HepG2 (cell line): Measurements from ENCODE around the gene ZDHHC24. TPM values are rescaled to one million over a fixed set of nuclear protein-coding genes. Genes with fewer than 3 reads are reported as not detected.

Experiments
- GPN1 ChIP-seq: sonication (generic); formaldehyde crosslinking; IDR thresholded peaks from 2 replicates; pipeline ENCODE4 v1.5.1; 2020; ENCODE audit warnings: missing genetic modification reagents, borderline replicate concordance
- GTF2F1 ChIP-seq: fragments of 150-350 bp; IDR thresholded peaks from 2 replicates; pipeline ENCODE4 v1.6.1; 2014; ENCODE audit warnings: low read length
- HDAC2 ChIP-seq: sonication (generic); formaldehyde crosslinking; IDR thresholded peaks from 2 replicates; pipeline ENCODE4 v1.4.0; 2020; ENCODE audit warnings: missing genetic modification reagents
- MIER2 ChIP-seq: IDR thresholded peaks from 2 replicates; pipeline ENCODE4 v1.6.1; 2016; ENCODE audit warnings: missing biosample characterization, missing genetic modification reagents
- TCF12 ChIP-seq, 2 experiments: fragments of 450-650 bp in 1 of 2; sonication (generic) in 1 of 2; formaldehyde crosslinking in 1 of 2; IDR thresholded peaks; 2 replicates each; pipeline versions ENCODE4 v1.6.1 to v1.8.0; 2017 to 2022; ENCODE audit warnings: antibody characterized with exemption in 1 of 2, mild to moderate bottlenecking in 1 of 2, missing genetic modification reagents in 1 of 2, moderate library complexity in 1 of 2
- ZFP90 ChIP-seq: sonication (generic); formaldehyde crosslinking; IDR thresholded peaks from 2 replicates; pipeline ENCODE4 v1.8.0; 2022; ENCODE audit warnings: missing genetic modification reagents, mild to moderate bottlenecking, inconsistent platforms, borderline replicate concordance
- ZNF232 ChIP-seq: sonication (generic); formaldehyde crosslinking; IDR thresholded peaks from 2 replicates; pipeline ENCODE4 v1.4.0; 2020; ENCODE audit warnings: missing genetic modification reagents, borderline replicate concordance
- ZNF333 ChIP-seq: sonication (generic); formaldehyde crosslinking; IDR thresholded peaks from 2 replicates; pipeline ENCODE4 v1.4.0; 2020; ENCODE audit warnings: mild to moderate bottlenecking, missing genetic modification reagents, borderline replicate concordance
- ZNF749 ChIP-seq: sonication (generic); formaldehyde crosslinking; IDR thresholded peaks from 2 replicates; pipeline ENCODE4 v1.8.0; 2022; ENCODE audit warnings: mild to moderate bottlenecking, missing genetic modification reagents, moderate library complexity, borderline replicate concordance
- polyA plus RNA-seq, 8 experiments: library from polyadenylated mRNA; depleted of rRNA in 3 of 8; stranded (reverse) in 7 of 8; unstranded in 1 of 8; fragments of >200 nt; fragmentation: Illumina TruSeq in 4 of 8; extraction: Trizol in 4 of 8; gene quantifications; 2 replicates each; pipeline versions ENCODE4 v1.2.1 to v1.2.3, GENCODE V29; 2011 to 2016; ENCODE audit warnings: low read depth in 4 of 8, missing spikeins in 1 of 8, mixed read lengths in 1 of 8; ENCODE audit not compliant: insufficient read depth in 1 of 8
- total RNA-seq, 5 experiments: library from RNA; depleted of rRNA; stranded (reverse); fragments of >200 nt; fragmentation: Illumina TruSeq; extraction: Trizol; gene quantifications; 2 replicates each; pipeline ENCODE4 v1.2.3, GENCODE V29; 2016; ENCODE audit warnings: low read depth in 1 of 5
- TF ChIP-seq, protein P1 (sequence below): sonication (generic); formaldehyde crosslinking; IDR thresholded peaks from one replicate; pipeline ENCODE4 v1.5.1; 2020; ENCODE audit warnings: mild to moderate bottlenecking, missing genetic modification reagents; ENCODE audit errors: not compliant biosample characterization
- TF ChIP-seq, protein P2 (sequence below): sonication (generic); formaldehyde crosslinking; IDR thresholded peaks from 2 replicates; pipeline ENCODE4 v1.8.0; 2022; ENCODE audit warnings: mild to moderate bottlenecking, missing genetic modification reagents
- TF ChIP-seq, protein P3 (sequence below): sonication (generic); formaldehyde crosslinking; IDR thresholded peaks from 2 replicates; pipeline ENCODE4 v1.5.0; 2020; ENCODE audit warnings: mild to moderate bottlenecking, missing genetic modification reagents

Gene ZDHHC24
- total and polyA plus RNA-seq, 2 of the 13 experiments (the other 11 are each of a cell fraction or from before 2014, with no cell fraction given): 4.3 TPM

DNA sequence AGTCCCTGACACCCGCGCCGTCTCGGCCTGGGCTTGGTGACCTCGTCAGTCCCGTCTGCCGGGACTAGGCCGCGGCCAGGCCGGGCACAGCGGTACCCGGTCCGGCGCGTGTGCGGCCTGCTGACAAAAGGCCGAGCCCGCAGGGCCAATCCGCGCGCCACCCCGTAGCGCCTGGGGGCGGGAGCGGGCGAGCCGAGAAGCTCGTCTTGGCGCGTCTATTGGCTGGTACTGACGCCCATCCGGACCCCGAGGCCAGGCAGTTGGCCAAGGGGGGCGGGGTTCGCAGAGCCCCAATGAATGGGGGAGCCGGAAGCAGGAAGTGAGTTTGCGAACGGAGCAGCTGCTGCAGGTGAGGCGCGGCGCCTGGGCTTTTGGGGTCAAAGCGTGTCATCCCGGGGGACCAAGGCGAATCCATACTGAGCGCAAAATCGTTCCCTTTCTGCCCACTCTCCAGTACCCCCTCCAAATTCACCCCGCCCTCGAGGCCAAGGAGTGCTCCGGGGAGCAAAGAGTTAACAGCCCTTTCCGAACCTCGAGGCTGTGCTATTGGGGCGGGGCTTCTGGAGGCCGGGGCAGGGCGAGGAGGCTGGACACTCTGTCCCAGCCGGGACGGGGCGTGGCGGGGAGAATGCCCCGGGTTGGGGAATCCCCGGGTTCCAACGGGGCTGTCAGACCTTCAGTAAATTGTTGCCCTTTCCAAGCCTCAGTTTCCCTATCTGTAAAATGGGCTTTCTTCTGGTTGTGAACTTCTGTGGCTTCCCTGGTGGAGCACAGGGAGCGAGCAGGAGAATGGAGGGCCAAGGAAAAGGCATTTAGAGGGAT lies 65.5 kb downstream of the ZDHHC24 start, which contains the start of gene DPP3 (continued):
- TF ChIP-seq, protein P1, sequence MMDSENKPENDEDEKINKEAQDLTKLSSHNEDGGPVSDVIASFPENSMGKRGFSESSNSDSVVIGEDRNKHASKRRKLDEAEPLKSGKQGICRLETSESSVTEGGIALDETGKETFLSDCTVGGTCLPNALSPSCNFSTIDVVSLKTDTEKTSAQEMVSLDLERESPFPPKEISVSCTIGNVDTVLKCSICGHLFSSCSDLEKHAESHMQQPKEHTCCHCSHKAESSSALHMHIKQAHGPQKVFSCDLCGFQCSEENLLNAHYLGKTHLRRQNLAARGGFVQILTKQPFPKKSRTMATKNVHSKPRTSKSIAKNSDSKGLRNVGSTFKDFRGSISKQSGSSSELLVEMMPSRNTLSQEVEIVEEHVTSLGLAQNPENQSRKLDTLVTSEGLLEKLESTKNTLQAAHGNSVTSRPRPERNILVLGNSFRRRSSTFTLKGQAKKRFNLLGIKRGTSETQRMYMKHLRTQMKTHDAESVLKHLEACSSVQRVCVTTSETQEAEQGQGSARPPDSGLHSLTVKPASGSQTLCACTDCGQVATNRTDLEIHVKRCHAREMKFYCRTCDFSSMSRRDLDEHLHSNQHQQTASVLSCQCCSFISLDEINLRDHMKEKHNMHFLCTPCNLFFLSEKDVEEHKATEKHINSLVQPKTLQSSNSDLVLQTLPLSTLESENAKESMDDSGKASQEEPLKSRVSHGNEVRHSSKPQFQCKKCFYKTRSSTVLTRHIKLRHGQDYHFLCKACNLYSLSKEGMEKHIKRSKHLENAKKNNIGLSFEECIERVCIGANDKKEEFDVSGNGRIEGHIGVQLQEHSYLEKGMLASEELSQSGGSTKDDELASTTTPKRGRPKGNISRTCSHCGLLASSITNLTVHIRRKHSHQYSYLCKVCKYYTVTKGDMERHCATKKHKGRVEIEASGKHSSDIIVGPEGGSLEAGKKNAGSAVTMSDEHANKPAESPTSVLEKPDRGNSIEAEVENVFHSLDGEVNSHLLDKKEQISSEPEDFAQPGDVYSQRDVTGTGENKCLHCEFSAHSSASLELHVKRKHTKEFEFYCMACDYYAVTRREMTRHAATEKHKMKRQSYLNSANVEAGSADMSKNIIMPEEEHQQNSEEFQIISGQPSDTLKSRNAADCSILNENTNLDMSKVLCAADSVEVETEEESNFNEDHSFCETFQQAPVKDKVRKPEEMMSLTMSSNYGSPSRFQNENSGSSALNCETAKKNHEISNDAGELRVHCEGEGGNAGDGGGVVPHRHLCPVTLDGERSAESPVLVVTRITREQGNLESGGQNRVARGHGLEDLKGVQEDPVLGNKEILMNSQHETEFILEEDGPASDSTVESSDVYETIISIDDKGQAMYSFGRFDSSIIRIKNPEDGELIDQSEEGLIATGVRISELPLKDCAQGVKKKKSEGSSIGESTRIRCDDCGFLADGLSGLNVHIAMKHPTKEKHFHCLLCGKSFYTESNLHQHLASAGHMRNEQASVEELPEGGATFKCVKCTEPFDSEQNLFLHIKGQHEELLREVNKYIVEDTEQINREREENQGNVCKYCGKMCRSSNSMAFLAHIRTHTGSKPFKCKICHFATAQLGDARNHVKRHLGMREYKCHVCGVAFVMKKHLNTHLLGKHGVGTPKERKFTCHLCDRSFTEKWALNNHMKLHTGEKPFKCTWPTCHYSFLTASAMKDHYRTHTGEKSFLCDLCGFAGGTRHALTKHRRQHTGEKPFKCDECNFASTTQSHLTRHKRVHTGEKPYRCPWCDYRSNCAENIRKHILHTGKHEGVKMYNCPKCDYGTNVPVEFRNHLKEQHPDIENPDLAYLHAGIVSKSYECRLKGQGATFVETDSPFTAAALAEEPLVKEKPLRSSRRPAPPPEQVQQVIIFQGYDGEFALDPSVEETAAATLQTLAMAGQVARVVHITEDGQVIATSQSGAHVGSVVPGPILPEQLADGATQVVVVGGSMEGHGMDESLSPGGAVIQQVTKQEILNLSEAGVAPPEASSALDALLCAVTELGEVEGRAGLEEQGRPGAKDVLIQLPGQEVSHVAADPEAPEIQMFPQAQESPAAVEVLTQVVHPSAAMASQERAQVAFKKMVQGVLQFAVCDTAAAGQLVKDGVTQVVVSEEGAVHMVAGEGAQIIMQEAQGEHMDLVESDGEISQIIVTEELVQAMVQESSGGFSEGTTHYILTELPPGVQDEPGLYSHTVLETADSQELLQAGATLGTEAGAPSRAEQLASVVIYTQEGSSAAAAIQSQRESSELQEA (CRISPR knock-in tag): peak; percentile 5
- TF ChIP-seq ZNF749 (CRISPR knock-in tag) (peak; percentile 43; the same call in 1 of the 2 replicates), GTF2F1 (no peak), MIER2 (CRISPR knock-in tag) (0 out of 2 replicates have a peak, but pooled peaks have one; percentile 29), TCF12 (IDR thresholded peaks at IDR 0.05) (no peak), TCF12 (CRISPR knock-in tag; IDR thresholded peaks at IDR 0.05) (0 out of 2 replicates have a peak, but pooled peaks have one; percentile 20), HDAC2 (peak; percentile 38), GPN1 (CRISPR knock-in tag) (no peak), ZFP90 (CRISPR knock-in tag) (no peak), ZNF232 (CRISPR knock-in tag) (no peak), ZNF333 (peak; percentile 61; the same call in 1 of the 2 replicates)
- TF ChIP-seq, protein P2, sequence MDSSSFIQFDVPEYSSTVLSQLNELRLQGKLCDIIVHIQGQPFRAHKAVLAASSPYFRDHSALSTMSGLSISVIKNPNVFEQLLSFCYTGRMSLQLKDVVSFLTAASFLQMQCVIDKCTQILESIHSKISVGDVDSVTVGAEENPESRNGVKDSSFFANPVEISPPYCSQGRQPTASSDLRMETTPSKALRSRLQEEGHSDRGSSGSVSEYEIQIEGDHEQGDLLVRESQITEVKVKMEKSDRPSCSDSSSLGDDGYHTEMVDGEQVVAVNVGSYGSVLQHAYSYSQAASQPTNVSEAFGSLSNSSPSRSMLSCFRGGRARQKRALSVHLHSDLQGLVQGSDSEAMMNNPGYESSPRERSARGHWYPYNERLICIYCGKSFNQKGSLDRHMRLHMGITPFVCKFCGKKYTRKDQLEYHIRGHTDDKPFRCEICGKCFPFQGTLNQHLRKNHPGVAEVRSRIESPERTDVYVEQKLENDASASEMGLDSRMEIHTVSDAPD (CRISPR knock-in tag): no peak
- TF ChIP-seq, protein P3, sequence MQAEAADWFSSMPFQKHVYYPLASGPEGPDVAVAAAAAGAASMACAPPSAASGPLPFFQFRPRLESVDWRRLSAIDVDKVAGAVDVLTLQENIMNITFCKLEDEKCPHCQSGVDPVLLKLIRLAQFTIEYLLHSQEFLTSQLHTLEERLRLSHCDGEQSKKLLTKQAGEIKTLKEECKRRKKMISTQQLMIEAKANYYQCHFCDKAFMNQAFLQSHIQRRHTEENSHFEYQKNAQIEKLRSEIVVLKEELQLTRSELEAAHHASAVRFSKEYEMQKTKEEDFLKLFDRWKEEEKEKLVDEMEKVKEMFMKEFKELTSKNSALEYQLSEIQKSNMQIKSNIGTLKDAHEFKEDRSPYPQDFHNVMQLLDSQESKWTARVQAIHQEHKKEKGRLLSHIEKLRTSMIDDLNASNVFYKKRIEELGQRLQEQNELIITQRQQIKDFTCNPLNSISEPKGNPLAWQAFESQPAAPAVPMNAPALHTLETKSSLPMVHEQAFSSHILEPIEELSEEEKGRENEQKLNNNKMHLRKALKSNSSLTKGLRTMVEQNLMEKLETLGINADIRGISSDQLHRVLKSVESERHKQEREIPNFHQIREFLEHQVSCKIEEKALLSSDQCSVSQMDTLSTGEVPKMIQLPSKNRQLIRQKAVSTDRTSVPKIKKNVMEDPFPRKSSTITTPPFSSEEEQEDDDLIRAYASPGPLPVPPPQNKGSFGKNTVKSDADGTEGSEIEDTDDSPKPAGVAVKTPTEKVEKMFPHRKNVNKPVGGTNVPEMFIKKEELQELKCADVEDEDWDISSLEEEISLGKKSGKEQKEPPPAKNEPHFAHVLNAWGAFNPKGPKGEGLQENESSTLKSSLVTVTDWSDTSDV: peak; percentile 88; the same call in 1 of the 2 replicates
